Fibroblast of mammary gland (primary cell): ENCODE measurements around the gene MASP1.

Experiments used
- DNase-seq: peaks from one replicate; pipeline ENCODE4 v3.0.0-alpha.2; 2010; ENCODE audit warnings: low read depth
- H3K4me3 ChIP-seq: 2 replicates; pipeline ENCODE4 v1.5.1; 2011; ENCODE audit warnings: low read depth, mild to moderate bottlenecking, low read length, moderate library complexity; ENCODE audit not compliant: control insufficient read depth
- CTCF ChIP-seq: conservative IDR thresholded peaks from 2 replicates; pipeline ENCODE4 v1.5.1; 2011; ENCODE audit warnings: low read depth, low read length, inconsistent platforms; ENCODE audit not compliant: control insufficient read depth, insufficient read depth

Gene MASP1

GRCh38 chr3:187267306-187267705 is 24.2 kb downstream of the MASP1 start:
- peak; percentile 18 for DNase-seq
- TF ChIP-seq CTCF, result no peak

GRCh38 chr3:187266691-187267090 is 24.8 kb downstream of the MASP1 start:
- no peak overlapping the region for H3K4me3 ChIP-seq
- no peak for DNase-seq
- TF ChIP-seq CTCF, result no peak

More at GRCh38 chr3:187267306-187267705, 24.2 kb downstream of the MASP1 start:
- no peak overlapping the region for H3K4me3 ChIP-seq

- TF ChIP-seq CTCF, result no peak
- no peak overlapping the region for H3K4me3 ChIP-seq
- DNase-seq, result no peak
Measured at GRCh38 chr3:187265461-187265955, 26.0 kb downstream of the MASP1 start.

- peak; percentile 41 for DNase-seq
- no peak overlapping the region for H3K4me3 ChIP-seq
- TF ChIP-seq CTCF, result no peak
Measured at GRCh38 chr3:187264911-187265310, 26.6 kb downstream of the MASP1 start.

GRCh38 chr3:187264021-187264420 is 27.5 kb downstream of the MASP1 start:
- DNase-seq, result peak; percentile 84
- TF ChIP-seq CTCF, result no peak
- no peak overlapping the region for H3K4me3 ChIP-seq

GRCh38 chr3:187263270-187263669 is 28.3 kb downstream of the MASP1 start:
- no peak for TF ChIP-seq CTCF
- H3K4me3 ChIP-seq, result no peak overlapping the region
- peak; percentile 68 for DNase-seq

- no peak for DNase-seq
- H3K4me3 ChIP-seq, result no peak overlapping the region
- no peak for TF ChIP-seq CTCF
Measured at GRCh38 chr3:187262360-187262759, 29.2 kb downstream of the MASP1 start.
